Fibroblast of villous mesenchyme (primary cell): ENCODE measurements around the gene ERC1. TPM values are rescaled to one million over a fixed set of nuclear protein-coding genes. Genes with fewer than 3 reads are reported as not detected.

ENCODE experiments used
- DNase-seq: peaks from one replicate; pipeline ENCODE4 v3.0.0-alpha.2; 2010; ENCODE audit warnings: low read depth
- H3K4me3 ChIP-seq: 2 replicates; pipeline ENCODE4 v1.5.1; 2011; ENCODE audit warnings: low read depth, mild to moderate bottlenecking, low read length
- total RNA-seq: library from RNA; depleted of rRNA; stranded (reverse); fragments of >200 nt; gene quantifications from 2 replicates; pipeline ENCODE4 v1.2.3, GENCODE V29; 2012
- TF ChIP-seq, protein P1 (sequence below): IDR thresholded peaks from 2 replicates; pipeline ENCODE4 v1.5.1; 2012; ENCODE audit warnings: low read depth, mild to moderate bottlenecking, low read length; ENCODE audit not compliant: insufficient read depth

ERC1 gene
- total RNA-seq, 1 donor = 49.7 TPM

DNA sequence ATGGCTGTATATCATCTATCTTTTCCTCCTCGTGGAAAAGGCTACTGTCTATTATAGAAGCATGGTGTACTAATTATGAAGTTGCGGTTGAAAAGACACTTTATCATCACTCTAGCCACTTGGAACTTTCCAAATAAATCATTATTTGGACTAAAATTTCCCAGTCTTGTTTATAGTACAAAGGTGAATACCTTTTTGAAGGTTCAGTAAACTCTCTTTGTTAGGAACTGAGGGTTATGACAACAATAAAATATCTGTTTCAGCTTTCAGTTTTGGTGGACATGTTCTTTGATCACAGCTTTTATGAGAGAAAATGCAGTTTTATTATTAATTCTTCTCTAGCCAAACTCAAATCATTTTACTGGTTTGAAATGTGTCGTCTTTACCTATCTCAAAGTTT, 386.7 kb downstream of the ERC1 start:
- no peak overlapping the region for H3K4me3 ChIP-seq
- no peak for DNase-seq
- TF ChIP-seq, protein P1, sequence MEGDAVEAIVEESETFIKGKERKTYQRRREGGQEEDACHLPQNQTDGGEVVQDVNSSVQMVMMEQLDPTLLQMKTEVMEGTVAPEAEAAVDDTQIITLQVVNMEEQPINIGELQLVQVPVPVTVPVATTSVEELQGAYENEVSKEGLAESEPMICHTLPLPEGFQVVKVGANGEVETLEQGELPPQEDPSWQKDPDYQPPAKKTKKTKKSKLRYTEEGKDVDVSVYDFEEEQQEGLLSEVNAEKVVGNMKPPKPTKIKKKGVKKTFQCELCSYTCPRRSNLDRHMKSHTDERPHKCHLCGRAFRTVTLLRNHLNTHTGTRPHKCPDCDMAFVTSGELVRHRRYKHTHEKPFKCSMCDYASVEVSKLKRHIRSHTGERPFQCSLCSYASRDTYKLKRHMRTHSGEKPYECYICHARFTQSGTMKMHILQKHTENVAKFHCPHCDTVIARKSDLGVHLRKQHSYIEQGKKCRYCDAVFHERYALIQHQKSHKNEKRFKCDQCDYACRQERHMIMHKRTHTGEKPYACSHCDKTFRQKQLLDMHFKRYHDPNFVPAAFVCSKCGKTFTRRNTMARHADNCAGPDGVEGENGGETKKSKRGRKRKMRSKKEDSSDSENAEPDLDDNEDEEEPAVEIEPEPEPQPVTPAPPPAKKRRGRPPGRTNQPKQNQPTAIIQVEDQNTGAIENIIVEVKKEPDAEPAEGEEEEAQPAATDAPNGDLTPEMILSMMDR = no peak

DNA sequence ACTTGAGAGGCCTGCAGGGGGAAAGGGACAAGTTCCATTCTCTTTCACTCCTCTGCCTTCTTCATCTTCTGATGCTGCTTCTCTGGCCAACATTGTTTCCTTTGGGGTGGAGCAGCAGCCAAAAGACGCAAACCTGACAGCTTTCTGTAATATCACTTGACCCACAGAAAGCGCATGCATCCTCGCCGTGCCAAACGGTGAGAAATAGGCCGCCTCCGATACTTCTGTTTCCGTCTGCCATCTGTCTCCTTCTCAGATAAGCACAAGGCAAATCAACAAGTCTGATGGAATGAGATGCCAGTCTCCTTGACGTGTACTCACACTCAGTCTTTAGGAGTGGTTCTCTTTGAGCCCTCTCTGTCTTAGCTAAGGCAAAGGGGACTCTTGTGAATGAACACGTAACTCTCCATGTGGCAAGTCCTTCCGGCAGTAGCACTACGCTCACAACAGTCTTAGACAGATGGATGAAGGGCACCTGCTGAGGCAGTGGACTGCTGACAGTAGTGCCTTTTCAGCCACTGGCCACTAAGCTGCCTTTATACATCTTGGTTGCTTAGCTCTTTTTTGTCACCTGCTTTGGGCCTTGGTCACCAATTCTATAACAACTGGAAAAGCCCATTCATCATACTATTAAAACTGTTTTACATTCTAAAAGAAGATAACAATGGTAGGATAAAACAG, 389.3 kb downstream of the ERC1 start:
- no peak overlapping the region for H3K4me3 ChIP-seq
- no peak for DNase-seq
- TF ChIP-seq, protein P1 = no peak

- H3K4me3 ChIP-seq = no peak overlapping the region
- no peak for DNase-seq
- TF ChIP-seq, protein P1 = no peak
Measured at GRCh38 chr12:1382151-1382550, 391.1 kb downstream of the ERC1 start.

- no peak for DNase-seq
- H3K4me3 ChIP-seq = no peak overlapping the region
- TF ChIP-seq, protein P1 = no peak
Measured at GRCh38 chr12:1382826-1383225, 391.8 kb downstream of the ERC1 start.

DNA sequence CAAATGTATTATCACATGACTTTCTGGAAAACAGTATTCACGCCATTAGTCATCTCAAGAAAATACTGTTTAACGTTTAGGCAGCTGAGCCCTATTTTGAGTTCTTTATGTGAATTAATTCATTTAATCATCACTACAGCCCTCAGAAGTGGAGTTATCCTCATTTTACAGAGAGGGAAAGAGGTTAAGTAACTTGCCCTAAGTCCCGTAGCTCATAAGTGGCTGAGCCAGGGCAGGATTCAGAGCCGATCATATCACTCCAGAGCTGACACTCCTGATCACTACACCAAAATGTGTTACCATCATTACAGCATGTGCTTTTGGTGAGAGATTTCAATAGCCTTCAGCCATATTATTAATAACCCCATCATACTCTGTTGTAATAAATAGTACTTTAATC, 392.7 kb downstream of the ERC1 start:
- DNase-seq = no peak
- TF ChIP-seq, protein P1 = no peak
- H3K4me3 ChIP-seq = no peak overlapping the region

DNA sequence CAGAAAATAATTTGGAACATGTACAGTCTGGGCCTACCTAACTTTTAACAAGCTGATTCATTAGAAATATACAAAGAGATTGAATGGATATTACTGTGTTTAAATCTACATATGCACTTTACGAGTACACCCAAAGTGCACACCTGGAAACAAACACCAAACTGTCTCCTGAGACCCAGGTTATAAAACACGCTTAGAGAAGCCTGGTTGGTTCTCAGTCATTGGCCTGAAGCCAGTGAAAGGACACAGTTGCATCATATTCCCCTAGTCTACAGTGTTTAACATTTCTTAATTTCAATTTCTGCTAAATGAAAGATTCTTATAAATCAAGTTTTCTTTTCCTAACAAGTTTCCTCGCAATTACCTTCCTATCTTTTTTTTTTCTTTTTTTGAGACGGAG, 393.9 kb downstream of the ERC1 start:
- TF ChIP-seq, protein P1 = no peak
- no peak for DNase-seq
- no peak overlapping the region for H3K4me3 ChIP-seq

DNA sequence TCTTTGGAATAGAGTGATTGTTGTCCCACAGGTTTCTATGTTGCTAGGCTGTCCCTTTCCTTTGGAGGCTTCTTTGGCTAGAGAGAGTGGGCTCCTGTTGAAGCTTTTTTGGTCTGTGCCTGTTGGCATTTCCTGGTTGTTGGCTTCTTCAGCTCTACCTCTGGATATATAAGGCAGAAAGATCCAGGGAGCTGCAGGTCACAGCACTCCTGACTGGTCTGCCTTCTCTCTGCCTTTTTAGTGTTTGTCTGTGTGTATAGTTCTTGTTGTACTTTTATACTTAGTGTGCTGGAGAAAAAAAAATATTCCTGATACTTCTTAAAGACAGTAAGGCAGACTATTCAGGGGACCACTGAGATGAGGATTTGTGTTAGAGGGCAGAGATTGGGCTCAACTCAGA, 400.7 kb downstream of the ERC1 start:
- TF ChIP-seq, protein P1 = no peak
- H3K4me3 ChIP-seq = no peak overlapping the region
- DNase-seq = no peak
